ENCODE data around the gene TSPAN12.
"Not testable (repeated sequence)": the region's sequence is repeated elsewhere in the genome, so short reads cannot be mapped to it uniquely, and the experiment has no call there.

TSPAN12 gene

GRCh38 chr7:120783273-120783672, 74.7 kb downstream of the TSPAN12 start:
- Histone ChIP-seq H3K27ac (replicated peaks) (no peak overlapping the region), H3K27me3 (ENCODE audit: insufficient read depth, poor library complexity, severe bottlenecking) (peaks cover 2% of the 10 kb centered on the region), H3K4me3 (replicated peaks; ENCODE audit: insufficient read depth, low read length) (no peak overlapping the region)
- DNase-seq (ENCODE audit: low read depth in 1 of 2, low spot score in 1 of 2): no peak
- TF ChIP-seq REST (IDR thresholded peaks at IDR 0.05; ENCODE audit: insufficient replicate concordance, low read depth) (no peak), CTCF (IDR thresholded peaks at IDR 0.05; ENCODE audit: insufficient read depth, low read length) (no peak), SPI1 (IDR thresholded peaks at IDR 0.05; ENCODE audit: borderline replicate concordance, low read depth) (no peak), POLR2AphosphoS5 (IDR thresholded peaks at IDR 0.05; ENCODE audit: low read depth) (no peak), GABPA (IDR thresholded peaks at IDR 0.05; ENCODE audit: low read depth) (no peak)

GRCh38 chr7:120781924-120782323, 76.0 kb downstream of the TSPAN12 start:
- DNase-seq (ENCODE audit: low read depth in 1 of 2, low spot score in 1 of 2); H3K27ac ChIP-seq (replicated peaks); H3K27me3 ChIP-seq (ENCODE audit: insufficient read depth, poor library complexity, severe bottlenecking); H3K4me3 ChIP-seq (replicated peaks; ENCODE audit: insufficient read depth, low read length): not testable (repeated sequence)

- H3K27me3 ChIP-seq (ENCODE audit: insufficient read depth, poor library complexity, severe bottlenecking): no peaks in the 10 kb centered on the region
- H3K4me3 ChIP-seq (replicated peaks; ENCODE audit: insufficient read depth, low read length): no peak overlapping the region
- TF ChIP-seq CTCF (IDR thresholded peaks at IDR 0.05; ENCODE audit: insufficient read depth, low read length) (no peak), POLR2AphosphoS5 (IDR thresholded peaks at IDR 0.05; ENCODE audit: low read depth) (no peak), GABPA (IDR thresholded peaks at IDR 0.05; ENCODE audit: low read depth) (no peak), REST (IDR thresholded peaks at IDR 0.05; ENCODE audit: insufficient replicate concordance, low read depth) (no peak), SPI1 (IDR thresholded peaks at IDR 0.05; ENCODE audit: borderline replicate concordance, low read depth) (no peak)
- no peak overlapping the region for H3K27ac ChIP-seq (replicated peaks)
- DNase-seq (ENCODE audit: low read depth in 1 of 2, low spot score in 1 of 2): no peak
These were observed 77.0 kb downstream of the TSPAN12 start for GRCh38 chr7:120780938-120781337.

GRCh38 chr7:120780451-120780850, 77.5 kb downstream of the TSPAN12 start:
- not testable (repeated sequence) for H3K4me3 ChIP-seq (replicated peaks; ENCODE audit: insufficient read depth, low read length); H3K27me3 ChIP-seq (ENCODE audit: insufficient read depth, poor library complexity, severe bottlenecking); DNase-seq (ENCODE audit: low read depth in 1 of 2, low spot score in 1 of 2); H3K27ac ChIP-seq (replicated peaks)

GRCh38 chr7:120779078-120779477, 78.9 kb downstream of the TSPAN12 start:
- not testable (repeated sequence) for H3K27me3 ChIP-seq (ENCODE audit: insufficient read depth, poor library complexity, severe bottlenecking); DNase-seq (ENCODE audit: low read depth in 1 of 2, low spot score in 1 of 2); H3K4me3 ChIP-seq (replicated peaks; ENCODE audit: insufficient read depth, low read length); H3K27ac ChIP-seq (replicated peaks)

Measured in HL-60 (cell line).